Measurements from ENCODE around the gene RAP1GAP.

Gene RAP1GAP

GRCh38 chr1:21589618-21590017 is 79.5 kb downstream of the RAP1GAP start:
- no peak for DNase-seq

GRCh38 chr1:21587602-21587953 is 81.6 kb downstream of the RAP1GAP start:
- no peak for DNase-seq

- DNase-seq, result no peak
These were observed 82.1 kb downstream of the RAP1GAP start for GRCh38 chr1:21586846-21587601.

GRCh38 chr1:21586222-21586621 is 82.9 kb downstream of the RAP1GAP start:
- DNase-seq, result no peak

- no peak for DNase-seq
These were observed 84.1 kb downstream of the RAP1GAP start for GRCh38 chr1:21585037-21585436.

- no peak for DNase-seq
These were observed 85.1 kb downstream of the RAP1GAP start for GRCh38 chr1:21584096-21584495.

- no peak for DNase-seq
These were observed 89.4 kb downstream of the RAP1GAP start for GRCh38 chr1:21579791-21580190.

GRCh38 chr1:21577933-21578332 is 91.2 kb downstream of the RAP1GAP start:
- no peak for DNase-seq

- DNase-seq, result no peak
These were observed 91.8 kb downstream of the RAP1GAP start for GRCh38 chr1:21577324-21577723.

GRCh38 chr1:21576798-21577187 is 92.4 kb downstream of the RAP1GAP start:
- DNase-seq, result no peak

- DNase-seq, result no peak
These were observed 92.9 kb downstream of the RAP1GAP start for GRCh38 chr1:21576031-21576797.

GRCh38 chr1:21575351-21575942 is 93.7 kb downstream of the RAP1GAP start:
- DNase-seq, result no peak

GRCh38 chr1:21574466-21575151 is 94.5 kb downstream of the RAP1GAP start:
- DNase-seq, result no peak

- no peak for DNase-seq
These were observed 95.1 kb downstream of the RAP1GAP start for GRCh38 chr1:21573971-21574465.

- no peak for DNase-seq
These were observed 95.7 kb downstream of the RAP1GAP start for GRCh38 chr1:21573475-21573874.

- no peak for DNase-seq
These were observed 96.4 kb downstream of the RAP1GAP start for GRCh38 chr1:21572735-21573277.

GRCh38 chr1:21572221-21572620 is 96.9 kb downstream of the RAP1GAP start:
- DNase-seq, result no peak

- no peak for DNase-seq
These were observed 98.3 kb downstream of the RAP1GAP start for GRCh38 chr1:21570885-21571284.

- no peak for DNase-seq
These were observed 98.7 kb downstream of the RAP1GAP start for GRCh38 chr1:21570528-21570875.

- DNase-seq, result no peak
These were observed 99.2 kb downstream of the RAP1GAP start for GRCh38 chr1:21569820-21570527.

GRCh38 chr1:21568809-21569385 is 100.3 kb downstream of the RAP1GAP start:
- DNase-seq, result no peak
